ENCODE results near the gene CPT1C. TPM values are rescaled to one million over a fixed set of nuclear protein-coding genes. Genes with fewer than 3 reads are reported as not detected.

Gene CPT1C
- total RNA-seq, 1 experiment from 2014 or later, result not detected

DNA sequence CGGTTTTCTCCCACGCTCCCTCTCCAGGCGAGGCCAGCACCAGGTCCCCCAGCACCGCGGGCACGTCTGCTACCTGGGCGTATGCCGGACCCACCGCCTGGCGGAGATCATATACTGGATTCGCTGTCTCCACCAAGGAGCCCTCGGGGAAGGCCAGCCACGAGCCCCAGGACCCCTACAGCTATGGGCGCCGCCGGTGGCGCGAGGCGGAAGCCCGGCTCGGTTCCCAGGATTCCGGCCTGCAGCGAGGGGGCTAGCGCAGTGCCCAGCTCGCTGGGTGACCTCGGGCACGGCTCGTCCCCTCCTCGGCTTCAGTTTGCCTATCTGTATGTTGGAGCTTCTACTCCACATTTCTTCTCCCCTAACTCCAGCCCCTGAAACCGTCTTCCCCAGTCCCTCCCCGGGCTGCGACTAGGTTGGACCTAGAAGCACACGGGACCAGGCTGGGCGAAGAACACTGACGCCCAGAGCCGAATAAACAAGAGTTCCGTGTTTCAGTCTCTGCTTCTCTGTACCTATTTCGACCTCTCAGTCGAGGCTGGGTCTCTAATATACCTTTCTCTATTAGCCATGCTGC lies 749 bp upstream of the CPT1C start:
- Mint-ChIP-seq H3K4me1 (ENCODE audit: insufficient read depth, unreplicated experiment) (peaks cover 14% of the 10 kb centered on the region), H3K36me3 (ENCODE audit: insufficient read depth, unreplicated experiment) (peaks cover 38% of the 10 kb centered on the region), H3K4me3 (ENCODE audit: unreplicated experiment) (peak overlapping the region; percentile 56), H3K9me3 (ENCODE audit: unreplicated experiment) (no peaks in the 10 kb centered on the region), H3K27ac (ENCODE audit: low read depth, unreplicated experiment) (no peak overlapping the region), H3K27me3 (ENCODE audit: insufficient read depth, unreplicated experiment) (no peaks in the 10 kb centered on the region)
- POLR2A ChIA-PET, result interaction anchor here (0.6 to 0.7 kb wide), 2 partner anchors 12 to 77 kb away, joined by 3 to 4 read pairs; no protein-coding TSS in a partner anchor
- no peak for DNase-seq (ENCODE audit: unreplicated experiment)
- CTCF ChIA-PET, result no interaction called here
- no TSS peak for BruUV-seq (replicated peaks)
- no peak for TF ChIP-seq CTCF (IDR thresholded peaks at IDR 0.05; ENCODE audit: unreplicated experiment)
- intact Hi-C loops (cut with micrococcal nuclease), result no loop called here

DNA sequence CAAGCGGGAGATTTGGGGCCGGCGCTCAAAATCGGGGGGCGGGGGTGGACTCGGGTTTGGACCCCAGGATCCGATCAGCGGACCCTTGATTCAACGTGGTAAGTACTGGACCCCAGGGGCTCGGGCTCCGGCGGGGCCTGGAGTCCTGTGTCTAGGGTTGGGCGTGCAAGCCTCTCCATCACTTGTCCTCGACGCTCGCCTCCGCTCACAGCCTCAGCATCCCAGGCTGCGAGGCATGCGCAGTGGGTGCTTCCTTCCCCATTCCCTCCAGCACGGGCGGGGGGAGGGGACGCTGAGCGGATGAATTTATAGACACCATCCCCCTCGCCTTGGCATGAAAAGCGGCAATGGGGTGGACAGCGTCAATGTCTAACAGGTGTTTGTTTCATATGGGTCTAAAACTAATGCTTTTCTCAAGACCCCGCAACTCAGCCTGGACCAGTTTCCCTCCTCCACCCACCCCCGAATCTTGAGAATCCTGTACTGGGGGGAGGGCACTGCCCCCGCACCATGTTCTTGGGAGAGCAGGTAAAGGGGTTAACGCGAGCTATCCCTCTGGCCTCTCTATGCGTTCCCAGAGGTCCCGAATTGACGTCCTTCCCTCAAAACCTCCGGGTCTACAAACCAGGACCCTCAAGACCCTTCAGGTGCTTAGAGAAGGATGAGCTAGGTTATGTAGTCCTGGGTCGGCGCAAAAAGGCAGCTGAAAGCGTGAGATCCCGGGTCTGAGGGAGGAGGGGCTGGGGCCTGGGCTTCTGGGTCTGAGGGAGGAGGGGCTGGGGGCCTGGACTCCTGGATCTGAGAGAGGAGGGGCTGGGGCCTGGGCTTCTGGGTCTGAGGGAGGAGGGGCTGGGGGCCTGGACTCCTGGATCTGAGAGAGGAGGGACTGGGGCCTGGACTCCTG lies 579 bp downstream of the CPT1C start:
- ChIA-PET CTCF (interaction anchor here (0.7 kb wide), 1 partner anchor 219 kb away, joined by 6 read pairs; no protein-coding TSS in a partner anchor), POLR2A (interaction anchor here (0.6 kb wide), 1 partner anchor 68 kb away, joined by 3 read pairs; no protein-coding TSS in a partner anchor)
- no peak for TF ChIP-seq CTCF (IDR thresholded peaks at IDR 0.05; ENCODE audit: unreplicated experiment)
- H3K36me3 Mint-ChIP-seq (ENCODE audit: insufficient read depth, unreplicated experiment), result peaks cover 28% of the 10 kb centered on the region
- H3K27ac Mint-ChIP-seq (ENCODE audit: low read depth, unreplicated experiment), result no peak overlapping the region
- H3K9me3 Mint-ChIP-seq (ENCODE audit: unreplicated experiment), result no peaks in the 10 kb centered on the region
- H3K27me3 Mint-ChIP-seq (ENCODE audit: insufficient read depth, unreplicated experiment), result no peaks in the 10 kb centered on the region
- peak overlapping the region; percentile 56 for H3K4me3 Mint-ChIP-seq (ENCODE audit: unreplicated experiment)
- H3K4me1 Mint-ChIP-seq (ENCODE audit: insufficient read depth, unreplicated experiment), result peaks cover 14% of the 10 kb centered on the region
- intact Hi-C loops (cut with micrococcal nuclease), result no loop called here
- no TSS peak for BruUV-seq (replicated peaks)
- DNase-seq (ENCODE audit: unreplicated experiment), result no peak

DNA sequence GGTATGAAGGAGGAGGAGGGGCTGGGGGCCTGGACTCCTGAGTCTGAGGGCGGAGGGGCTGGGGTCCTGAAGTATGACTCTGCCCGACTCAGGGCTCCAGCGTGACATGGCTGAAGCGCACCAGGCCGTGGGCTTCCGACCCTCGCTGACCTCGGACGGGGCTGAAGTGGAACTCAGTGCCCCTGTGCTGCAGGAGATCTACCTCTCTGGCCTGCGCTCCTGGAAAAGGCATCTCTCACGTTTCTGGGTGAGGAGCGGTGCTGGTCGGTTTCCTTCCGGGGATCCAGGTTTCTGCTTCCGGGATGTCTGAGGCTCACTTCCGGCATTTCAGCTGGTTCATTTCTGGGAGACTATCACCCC lies 1.2 kb downstream of the CPT1C start:
- DNase-seq (ENCODE audit: unreplicated experiment), result no peak
- Mint-ChIP-seq H3K9me3 (ENCODE audit: unreplicated experiment) (no peaks in the 10 kb centered on the region), H3K27ac (ENCODE audit: low read depth, unreplicated experiment) (no peak overlapping the region), H3K4me3 (ENCODE audit: unreplicated experiment) (no peak overlapping the region), H3K4me1 (ENCODE audit: insufficient read depth, unreplicated experiment) (peaks cover 14% of the 10 kb centered on the region), H3K36me3 (ENCODE audit: insufficient read depth, unreplicated experiment) (peaks cover 24% of the 10 kb centered on the region), H3K27me3 (ENCODE audit: insufficient read depth, unreplicated experiment) (no peaks in the 10 kb centered on the region)
- CTCF ChIA-PET, result interaction anchor here (0.6 to 0.7 kb wide), 2 partner anchors 121 to 220 kb away, joined by 3 to 6 read pairs; no protein-coding TSS in a partner anchor
- intact Hi-C loops (cut with micrococcal nuclease), result no loop called here
- POLR2A ChIA-PET, result interaction anchor here (0.6 kb wide), 1 partner anchor 69 kb away, joined by 3 read pairs; no protein-coding TSS in a partner anchor
- no TSS peak for BruUV-seq (replicated peaks)
- TF ChIP-seq CTCF (IDR thresholded peaks at IDR 0.05; ENCODE audit: unreplicated experiment), result no peak

GRCh38 chr19:49696115-49696514 lies 5.2 kb downstream of the CPT1C start:
- intact Hi-C loops (cut with micrococcal nuclease), result no loop called here
- ChIA-PET CTCF (interaction anchor here (1.4 to 1.7 kb wide), 3 partner anchors 11 to 22 kb away, joined by 5 to 8 read pairs (median 5); no protein-coding TSS in a partner anchor), POLR2A (no interaction called here)
- Mint-ChIP-seq H3K27me3 (ENCODE audit: insufficient read depth, unreplicated experiment) (no peaks in the 10 kb centered on the region), H3K36me3 (ENCODE audit: insufficient read depth, unreplicated experiment) (no peaks in the 10 kb centered on the region), H3K27ac (ENCODE audit: low read depth, unreplicated experiment) (no peak overlapping the region), H3K9me3 (ENCODE audit: unreplicated experiment) (no peaks in the 10 kb centered on the region), H3K4me1 (ENCODE audit: insufficient read depth, unreplicated experiment) (no peaks in the 10 kb centered on the region), H3K4me3 (ENCODE audit: unreplicated experiment) (no peak overlapping the region)
- no peak for TF ChIP-seq CTCF (IDR thresholded peaks at IDR 0.05; ENCODE audit: unreplicated experiment)
- no peak for DNase-seq (ENCODE audit: unreplicated experiment)
- no TSS peak for BruUV-seq (replicated peaks)

Measured in MCF 10A (cell line).